Measurements from ENCODE around the gene ANKS3.
A peak's percentile ranks its signal among the peaks of the same experiment; 100 is the strongest.

The ANKS3 gene

DNA sequence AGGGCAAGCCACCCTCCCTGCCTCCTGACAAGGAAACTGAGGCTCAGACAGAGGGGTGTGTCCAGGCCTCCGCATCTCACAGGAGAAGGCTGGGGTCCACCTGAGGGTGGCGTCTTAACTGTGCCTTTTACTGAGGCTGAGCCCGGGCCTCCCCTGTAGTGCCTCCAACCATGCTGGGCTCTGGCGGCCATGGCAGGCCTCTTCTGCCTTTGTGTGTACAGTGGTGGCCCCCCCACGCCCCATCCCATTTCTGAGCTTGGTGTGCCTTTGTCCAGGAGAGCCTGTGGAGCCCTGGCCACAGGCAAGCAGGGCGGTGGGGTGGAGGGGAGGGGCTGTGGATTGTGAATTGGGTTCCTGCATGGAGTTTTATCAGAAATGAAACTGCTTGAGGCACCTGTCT is 78.3 kb downstream of the ANKS3 start:
- Mint-ChIP-seq H3K9me3 (no peaks in the 10 kb centered on the region), H3K36me3 (ENCODE audit: low read depth) (peaks cover 13% of the 10 kb centered on the region), H3K27ac (no peak overlapping the region), H3K4me1 (peaks cover 31% of the 10 kb centered on the region), H3K27me3 (ENCODE audit: low read depth, poor library complexity) (no peaks in the 10 kb centered on the region), H3K4me3 (no peak overlapping the region)
- no peak for DNase-seq
- TF ChIP-seq, protein P1, sequence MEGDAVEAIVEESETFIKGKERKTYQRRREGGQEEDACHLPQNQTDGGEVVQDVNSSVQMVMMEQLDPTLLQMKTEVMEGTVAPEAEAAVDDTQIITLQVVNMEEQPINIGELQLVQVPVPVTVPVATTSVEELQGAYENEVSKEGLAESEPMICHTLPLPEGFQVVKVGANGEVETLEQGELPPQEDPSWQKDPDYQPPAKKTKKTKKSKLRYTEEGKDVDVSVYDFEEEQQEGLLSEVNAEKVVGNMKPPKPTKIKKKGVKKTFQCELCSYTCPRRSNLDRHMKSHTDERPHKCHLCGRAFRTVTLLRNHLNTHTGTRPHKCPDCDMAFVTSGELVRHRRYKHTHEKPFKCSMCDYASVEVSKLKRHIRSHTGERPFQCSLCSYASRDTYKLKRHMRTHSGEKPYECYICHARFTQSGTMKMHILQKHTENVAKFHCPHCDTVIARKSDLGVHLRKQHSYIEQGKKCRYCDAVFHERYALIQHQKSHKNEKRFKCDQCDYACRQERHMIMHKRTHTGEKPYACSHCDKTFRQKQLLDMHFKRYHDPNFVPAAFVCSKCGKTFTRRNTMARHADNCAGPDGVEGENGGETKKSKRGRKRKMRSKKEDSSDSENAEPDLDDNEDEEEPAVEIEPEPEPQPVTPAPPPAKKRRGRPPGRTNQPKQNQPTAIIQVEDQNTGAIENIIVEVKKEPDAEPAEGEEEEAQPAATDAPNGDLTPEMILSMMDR (IDR thresholded peaks at IDR 0.05): no peak

DNA sequence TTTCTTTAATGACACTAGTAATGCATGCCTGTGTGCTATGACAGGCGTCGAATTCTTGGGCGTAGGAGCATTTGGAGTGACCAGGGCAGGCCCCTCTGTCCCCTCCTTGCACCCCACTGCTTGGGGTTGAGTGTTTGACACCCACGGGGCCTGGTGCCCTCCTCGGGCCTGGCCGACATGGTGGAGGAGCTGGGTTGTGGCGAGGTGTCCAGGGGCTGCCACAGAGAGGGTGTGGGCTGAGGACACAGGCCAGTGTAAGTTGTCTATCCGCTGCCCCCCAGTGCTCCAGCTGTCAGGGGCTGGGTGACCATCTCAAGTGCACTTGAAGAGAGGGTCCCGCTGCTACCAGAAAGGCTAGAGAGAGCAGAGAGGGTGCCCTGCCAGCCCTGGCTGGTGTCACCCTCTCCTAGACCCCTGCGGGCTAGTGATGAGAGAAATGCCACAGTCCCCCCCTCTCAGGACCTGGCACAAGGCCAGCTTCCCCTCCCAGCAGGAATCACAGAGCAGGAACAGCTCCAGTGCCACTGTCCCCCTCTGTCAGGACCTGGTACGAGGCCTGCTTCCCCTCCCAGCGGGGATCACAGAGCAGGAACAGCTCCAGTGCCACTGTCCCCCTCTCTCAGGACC is 79.0 kb downstream of the ANKS3 start:
- H3K9me3 Mint-ChIP-seq: no peaks in the 10 kb centered on the region
- peaks cover 24% of the 10 kb centered on the region for H3K4me1 Mint-ChIP-seq
- H3K4me3 Mint-ChIP-seq: no peak overlapping the region
- peaks cover 19% of the 10 kb centered on the region for H3K36me3 Mint-ChIP-seq (ENCODE audit: low read depth)
- TF ChIP-seq, protein P1 (IDR thresholded peaks at IDR 0.05): no peak
- no peak for DNase-seq
- no peaks in the 10 kb centered on the region for H3K27me3 Mint-ChIP-seq (ENCODE audit: low read depth, poor library complexity)
- no peak overlapping the region for H3K27ac Mint-ChIP-seq

DNA sequence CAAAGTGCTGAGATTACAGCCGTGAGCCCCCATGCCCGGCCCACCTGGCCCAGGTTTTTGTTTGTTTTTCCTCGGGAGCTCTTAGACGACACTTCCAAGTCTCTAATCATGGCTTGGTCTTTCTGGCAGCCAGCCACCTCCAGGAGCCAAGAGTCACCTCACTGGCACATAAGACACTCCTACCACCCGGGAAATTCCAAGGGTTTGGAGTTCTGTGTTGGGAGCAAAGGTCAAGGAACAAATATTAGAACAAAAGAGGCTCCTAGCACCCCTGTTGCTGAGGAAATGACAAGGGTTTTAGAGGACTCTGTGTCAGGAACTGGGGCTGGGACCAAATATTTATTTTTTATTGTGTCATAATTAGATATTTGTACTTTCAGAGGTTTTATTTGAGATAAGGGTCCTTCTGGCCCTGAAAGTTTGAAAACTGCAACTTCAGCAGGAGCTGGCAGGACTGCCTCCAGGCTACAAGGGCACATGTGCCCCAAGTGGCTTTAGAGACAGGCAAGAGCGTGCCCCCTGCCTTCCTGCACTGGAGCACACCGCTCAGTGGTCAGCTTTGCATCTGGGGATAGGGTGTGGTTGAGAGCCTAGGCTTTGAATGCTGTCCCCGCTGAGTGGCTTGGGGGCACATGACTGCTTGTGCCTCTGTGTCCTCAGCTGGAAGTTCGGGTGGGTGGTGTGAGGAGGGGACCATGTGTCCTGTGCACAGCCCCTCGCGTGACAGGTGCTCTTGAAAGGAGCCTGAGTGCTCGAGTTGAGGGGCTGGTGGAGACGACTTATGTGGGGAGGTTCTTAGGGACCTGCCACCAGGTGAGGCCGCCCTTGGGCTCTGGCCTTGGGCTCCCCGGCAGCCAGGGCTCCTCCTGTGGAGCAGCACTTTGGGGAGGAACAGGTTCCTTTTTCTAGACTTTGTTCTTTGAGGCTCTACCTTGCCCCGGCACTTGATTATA is 79.8 kb downstream of the ANKS3 start:
- Mint-ChIP-seq H3K4me3 (no peak overlapping the region), H3K27me3 (ENCODE audit: low read depth, poor library complexity) (no peaks in the 10 kb centered on the region), H3K4me1 (peaks cover 16% of the 10 kb centered on the region), H3K36me3 (ENCODE audit: low read depth) (peaks cover 23% of the 10 kb centered on the region), H3K27ac (peak overlapping the region; percentile 29), H3K9me3 (peaks cover 3% of the 10 kb centered on the region)
- TF ChIP-seq, protein P1 (IDR thresholded peaks at IDR 0.05): no peak
- no peak for DNase-seq

DNA sequence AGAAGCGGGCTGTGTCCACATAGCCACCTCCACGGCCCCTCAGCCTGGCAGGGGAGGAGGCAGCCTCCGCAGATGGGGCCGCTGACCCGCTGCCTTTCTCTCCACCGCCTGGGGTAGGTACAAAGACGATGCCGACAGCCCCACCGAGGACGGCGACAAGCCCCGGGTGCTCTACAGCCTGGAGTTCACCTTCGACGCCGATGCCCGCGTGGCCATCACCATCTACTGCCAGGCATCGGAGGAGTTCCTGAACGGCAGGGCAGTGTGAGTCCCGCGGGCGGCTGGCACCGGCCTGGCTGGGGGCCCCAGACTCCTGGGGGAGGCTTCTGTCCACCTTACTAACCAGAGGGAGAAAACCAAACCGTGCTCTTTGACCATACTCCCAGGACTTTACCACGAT is 81.5 kb downstream of the ANKS3 start:
- no peak for DNase-seq
- peaks cover 11% of the 10 kb centered on the region for H3K4me1 Mint-ChIP-seq
- peak overlapping the region; percentile 97 for H3K27ac Mint-ChIP-seq
- no peak overlapping the region for H3K4me3 Mint-ChIP-seq
- no peaks in the 10 kb centered on the region for H3K27me3 Mint-ChIP-seq (ENCODE audit: low read depth, poor library complexity)
- peaks cover 11% of the 10 kb centered on the region for H3K9me3 Mint-ChIP-seq
- TF ChIP-seq, protein P1 (IDR thresholded peaks at IDR 0.05): no peak
- peaks cover 33% of the 10 kb centered on the region for H3K36me3 Mint-ChIP-seq (ENCODE audit: low read depth)

DNA sequence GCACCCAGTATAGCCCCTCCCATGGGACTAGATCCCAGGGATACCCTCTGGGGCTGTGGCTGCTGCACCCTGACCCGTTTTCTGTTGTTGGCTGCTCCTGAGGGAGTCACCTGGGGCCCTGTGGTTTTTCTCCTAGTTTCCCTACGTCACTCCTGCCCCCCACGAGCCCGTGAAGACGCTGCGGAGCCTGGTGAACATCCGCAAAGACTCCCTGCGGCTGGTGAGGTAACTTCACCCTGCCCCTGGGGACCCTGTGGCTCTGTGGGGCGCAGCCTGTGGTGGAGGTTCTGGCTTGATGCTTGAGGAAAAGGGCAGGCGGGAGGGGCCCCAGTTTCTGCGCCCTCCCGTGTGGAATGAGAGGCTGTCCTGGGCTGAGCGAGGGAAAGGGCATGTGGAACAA is 82.2 kb downstream of the ANKS3 start:
- TF ChIP-seq, protein P1 (IDR thresholded peaks at IDR 0.05): no peak
- Mint-ChIP-seq H3K36me3 (ENCODE audit: low read depth) (peaks cover 39% of the 10 kb centered on the region), H3K9me3 (peaks cover 14% of the 10 kb centered on the region), H3K4me3 (no peak overlapping the region), H3K27me3 (ENCODE audit: low read depth, poor library complexity) (no peaks in the 10 kb centered on the region), H3K27ac (peak overlapping the region; percentile 74), H3K4me1 (peaks cover 11% of the 10 kb centered on the region)
- DNase-seq: no peak
